H9 (cell line): ENCODE results near the gene ZNF750. TPM values are rescaled to one million over a fixed set of nuclear protein-coding genes. Genes with fewer than 3 reads are reported as not detected.

ENCODE experiments used
- DNase-seq: peaks from one replicate; pipeline ENCODE4 v3.0.0-alpha.2; 2017
- H2AFZ ChIP-seq: one replicate; pipeline ENCODE4 v1.6.1; 2013; ENCODE audit warnings: mild to moderate bottlenecking, low read length, control low read depth, moderate library complexity
- H2AK5ac ChIP-seq: 2 replicates; pipeline ENCODE4 v1.6.1; 2013; ENCODE audit warnings: low read length, control low read depth, mixed read lengths; ENCODE audit not compliant: insufficient read length
- H2BK120ac ChIP-seq: one replicate; pipeline ENCODE4 v1.6.1; 2013; ENCODE audit warnings: low read depth, mild to moderate bottlenecking, low read length, control low read depth, inconsistent platforms; ENCODE audit not compliant: poor library complexity, severe bottlenecking
- H2BK12ac ChIP-seq: 2 replicates; pipeline ENCODE4 v1.6.1; 2013; ENCODE audit warnings: low read length, control low read depth, mixed read lengths, low read depth; ENCODE audit not compliant: insufficient read length
- H2BK15ac ChIP-seq: 2 replicates; pipeline ENCODE4 v1.6.1; 2013; ENCODE audit warnings: low read depth, low read length, control low read depth
- H2BK20ac ChIP-seq: one replicate; pipeline ENCODE4 v1.6.1; 2013; ENCODE audit warnings: low read depth, mild to moderate bottlenecking, low read length, control low read depth, inconsistent platforms; ENCODE audit not compliant: poor library complexity, severe bottlenecking
- H2BK5ac ChIP-seq: 2 replicates; pipeline ENCODE4 v1.6.1; 2013; ENCODE audit warnings: low read length, control low read depth, mixed read lengths; ENCODE audit not compliant: insufficient read length
- H3K14ac ChIP-seq: 2 replicates; pipeline ENCODE4 v1.6.1; 2013; ENCODE audit warnings: low read length, control low read depth; ENCODE audit not compliant: insufficient read depth
- H3K18ac ChIP-seq: 2 replicates; pipeline ENCODE4 v1.6.1; 2013; ENCODE audit warnings: low read depth, mild to moderate bottlenecking, mixed read lengths, low read length, control low read depth; ENCODE audit not compliant: insufficient read length
- H3K23ac ChIP-seq: 2 replicates; pipeline ENCODE4 v1.6.1; 2013; ENCODE audit warnings: low read length, control low read depth, mixed read lengths, low read depth; ENCODE audit not compliant: insufficient read length
- H3K23me2 ChIP-seq: 2 replicates; pipeline ENCODE4 v1.6.1; 2013; ENCODE audit warnings: low read depth, mild to moderate bottlenecking, mixed read lengths, low read length, control low read depth; ENCODE audit not compliant: insufficient read length, poor library complexity, severe bottlenecking
- H3K27ac ChIP-seq: 2 replicates; pipeline ENCODE4 v1.5.1; 2013; ENCODE audit warnings: low read length, control low read depth, mixed read lengths, low read depth; ENCODE audit not compliant: insufficient read length
- H3K27me3 ChIP-seq: 2 replicates; pipeline ENCODE4 v1.6.1; 2013; ENCODE audit warnings: low read length, control low read depth, inconsistent platforms; ENCODE audit not compliant: insufficient read depth
- H3K4ac ChIP-seq: 2 replicates; pipeline ENCODE4 v1.6.1; 2013; ENCODE audit warnings: low read depth, mild to moderate bottlenecking, control low read depth, inconsistent platforms, low read length, moderate library complexity
- H3K4me1 ChIP-seq: 2 replicates; pipeline ENCODE4 v1.6.1; 2013; ENCODE audit warnings: low read length, control low read depth, inconsistent platforms; ENCODE audit not compliant: insufficient read depth
- H3K4me2 ChIP-seq: 2 replicates; pipeline ENCODE4 v1.6.1; 2013; ENCODE audit warnings: low read length, control low read depth, mixed read lengths; ENCODE audit not compliant: insufficient read length, insufficient read depth
- H3K56ac ChIP-seq: 2 replicates; pipeline ENCODE4 v1.6.1; 2013; ENCODE audit warnings: low read depth, mild to moderate bottlenecking, mixed read lengths, low read length, control low read depth; ENCODE audit not compliant: insufficient read length
- H3K79me1 ChIP-seq: 2 replicates; pipeline ENCODE4 v1.6.1; 2013; ENCODE audit warnings: low read depth, mild to moderate bottlenecking, moderate library complexity, low read length, control low read depth, inconsistent platforms; ENCODE audit not compliant: insufficient read depth, poor library complexity, severe bottlenecking
- H3K79me2 ChIP-seq: 2 replicates; pipeline ENCODE4 v1.6.1; 2013; ENCODE audit warnings: low read length, control low read depth, inconsistent platforms; ENCODE audit not compliant: insufficient read depth
- H3K9ac ChIP-seq: 2 replicates; pipeline ENCODE4 v1.6.1; 2013; ENCODE audit warnings: low read length, control low read depth, mixed read lengths; ENCODE audit not compliant: insufficient read length; ENCODE audit errors: extremely low read depth
- H3K9me3 ChIP-seq: one replicate; pipeline ENCODE4 v1.6.1; 2013; ENCODE audit warnings: low read depth, low read length, inconsistent platforms; ENCODE audit not compliant: control insufficient read depth
- H3T11ph ChIP-seq: one replicate; pipeline ENCODE4 v1.6.1; 2013; ENCODE audit warnings: mild to moderate bottlenecking, low read length, control low read depth, inconsistent platforms
- H4K20me1 ChIP-seq: one replicate; pipeline ENCODE4 v1.6.1; 2013; ENCODE audit not compliant: control insufficient read depth, insufficient read length, insufficient read depth
- H4K5ac ChIP-seq: 2 replicates; pipeline ENCODE4 v1.6.1; 2013; ENCODE audit warnings: low read depth, mild to moderate bottlenecking, mixed read lengths, low read length, control low read depth; ENCODE audit not compliant: insufficient read length
- H4K8ac ChIP-seq: replicated peaks from 2 replicates; pipeline ENCODE4 v1.6.1; 2013; ENCODE audit warnings: low read length, control low read depth, mixed read lengths, low read depth; ENCODE audit not compliant: insufficient read length
- H4K91ac ChIP-seq: 2 replicates; pipeline ENCODE4 v1.6.1; 2013; ENCODE audit warnings: low read depth, mild to moderate bottlenecking, moderate library complexity, mixed read lengths, low read length, control low read depth; ENCODE audit not compliant: insufficient read length
- H3K27ac Mint-ChIP-seq, 3 experiments: 2 replicates in 2 of 3; 3 replicates in 1 of 3; pipeline ENCODE4 v1.8.0; 2020 to 2021; ENCODE audit warnings: mixed read lengths in 3 of 3, mild to moderate bottlenecking in 1 of 3, moderate library complexity in 1 of 3
- H3K27me3 Mint-ChIP-seq: 2 replicates; pipeline ENCODE4 v1.8.0; 2021; ENCODE audit warnings: low read depth, mild to moderate bottlenecking, moderate library complexity, mixed read lengths
- H3K36me3 Mint-ChIP-seq, 3 experiments: 2 replicates in 2 of 3; 3 replicates in 1 of 3; pipeline ENCODE4 v1.8.0; 2020 to 2021; ENCODE audit warnings: low read depth in 3 of 3, mixed read lengths in 3 of 3; ENCODE audit not compliant: insufficient read depth in 1 of 3
- H3K4me1 Mint-ChIP-seq, 2 experiments: 2 replicates each; pipeline ENCODE4 v1.8.0; 2020; ENCODE audit warnings: mixed read lengths in 2 of 2
- H3K4me3 Mint-ChIP-seq, 2 experiments: 2 replicates in 1 of 2; 3 replicates in 1 of 2; pipeline ENCODE4 v1.8.0; 2020 to 2021; ENCODE audit warnings: mild to moderate bottlenecking in 2 of 2, mixed read lengths in 2 of 2, moderate library complexity in 1 of 2
- H3K9me3 Mint-ChIP-seq, 2 experiments: 2 replicates in 1 of 2; 3 replicates in 1 of 2; pipeline ENCODE4 v1.8.0; 2020; ENCODE audit warnings: mild to moderate bottlenecking in 2 of 2, mixed read lengths in 2 of 2, moderate library complexity in 1 of 2
- WGBS: extraction: QIAGEN DNeasy Blood & Tissue Kit; methylation state at CpG from one replicate; pipeline ENCODE4 v1.1.7; 2013; ENCODE audit warnings: missing lambda C conversion rate, low lambda C conversion rate, mixed read lengths; ENCODE audit not compliant: insufficient read length; ENCODE audit errors: extremely low coverage; 5-methylcytosine and 5-hydroxymethylcytosine counted together
- total RNA-seq: library from RNA; stranded (reverse); gene quantifications from 2 replicates; pipeline ENCODE4 v1.2.1, GENCODE V29; 2021
- TF ChIP-seq, protein P1 (sequence below): fragments of 200-600 bp; sonication (generic); conservative IDR thresholded peaks from 3 replicates; pipeline ENCODE4 v1.8.0; 2021; ENCODE audit warnings: antibody characterized with exemption, mild to moderate bottlenecking

The ZNF750 gene
- total RNA-seq, 1 experiment from 2014 or later, result not detected

GRCh38 chr17:82871776-82872561 is 32.1 kb upstream of the ZNF750 start:
- H3K36me3 Mint-ChIP-seq, result peaks cover 9 to 29% (median 27%) of the 10 kb centered on the region in 3 experiments; a peak in 6 of 7 replicates
- H3K27me3 ChIP-seq, result no peaks in the 10 kb centered on the region
- H3K23ac ChIP-seq, result no peak overlapping the region
- no peak overlapping the region for H3K14ac ChIP-seq
- H3K4me2 ChIP-seq, result no peak overlapping the region
- H4K91ac ChIP-seq, result no peak overlapping the region
- peaks cover 3% of the 10 kb centered on the region for H3K79me1 ChIP-seq
- TF ChIP-seq, protein P1, sequence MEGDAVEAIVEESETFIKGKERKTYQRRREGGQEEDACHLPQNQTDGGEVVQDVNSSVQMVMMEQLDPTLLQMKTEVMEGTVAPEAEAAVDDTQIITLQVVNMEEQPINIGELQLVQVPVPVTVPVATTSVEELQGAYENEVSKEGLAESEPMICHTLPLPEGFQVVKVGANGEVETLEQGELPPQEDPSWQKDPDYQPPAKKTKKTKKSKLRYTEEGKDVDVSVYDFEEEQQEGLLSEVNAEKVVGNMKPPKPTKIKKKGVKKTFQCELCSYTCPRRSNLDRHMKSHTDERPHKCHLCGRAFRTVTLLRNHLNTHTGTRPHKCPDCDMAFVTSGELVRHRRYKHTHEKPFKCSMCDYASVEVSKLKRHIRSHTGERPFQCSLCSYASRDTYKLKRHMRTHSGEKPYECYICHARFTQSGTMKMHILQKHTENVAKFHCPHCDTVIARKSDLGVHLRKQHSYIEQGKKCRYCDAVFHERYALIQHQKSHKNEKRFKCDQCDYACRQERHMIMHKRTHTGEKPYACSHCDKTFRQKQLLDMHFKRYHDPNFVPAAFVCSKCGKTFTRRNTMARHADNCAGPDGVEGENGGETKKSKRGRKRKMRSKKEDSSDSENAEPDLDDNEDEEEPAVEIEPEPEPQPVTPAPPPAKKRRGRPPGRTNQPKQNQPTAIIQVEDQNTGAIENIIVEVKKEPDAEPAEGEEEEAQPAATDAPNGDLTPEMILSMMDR, result 0 out of 3 replicates have a peak, but pooled peaks have one; percentile 25
- H2BK120ac ChIP-seq, result no peak overlapping the region
- no peak overlapping the region for H3K27ac ChIP-seq
- no peak overlapping the region for H2BK15ac ChIP-seq
- H3K9me3 Mint-ChIP-seq, result no peaks in the 10 kb centered on the region
- H3K56ac ChIP-seq, result no peak overlapping the region
- H4K20me1 ChIP-seq, result no peaks in the 10 kb centered on the region
- no peak overlapping the region for H4K5ac ChIP-seq
- H3K27me3 Mint-ChIP-seq, result no peaks in the 10 kb centered on the region; the same call in 1 of the 2 replicates
- H3K4me1 Mint-ChIP-seq, result peaks cover 20 to 29% of the 10 kb centered on the region in 2 experiments
- no peaks in the 10 kb centered on the region; the same call in 1 of the 2 replicates for H3K79me2 ChIP-seq
- no peak overlapping the region for H3K4me3 Mint-ChIP-seq
- H2BK5ac ChIP-seq, result no peak overlapping the region
- no peak overlapping the region for H2AFZ ChIP-seq
- H3T11ph ChIP-seq, result no peak overlapping the region
- no peak overlapping the region for H3K18ac ChIP-seq
- peak overlapping the region in 2 of 3 experiments; percentile 44 to 67; a peak in 2 of 7 replicates for H3K27ac Mint-ChIP-seq
- no peak overlapping the region for H4K8ac ChIP-seq
- H3K23me2 ChIP-seq, result peaks cover under 1% of the 10 kb centered on the region
- H3K4ac ChIP-seq, result no peak overlapping the region
- H2BK20ac ChIP-seq, result no peak overlapping the region
- no peak overlapping the region for H2AK5ac ChIP-seq
- no peak for DNase-seq
- H3K9me3 ChIP-seq, result no peaks in the 10 kb centered on the region
- H2BK12ac ChIP-seq, result no peak overlapping the region
- no CpG with 5 or more reads among the region's 41 CpGs for WGBS
- no peaks in the 10 kb centered on the region for H3K4me1 ChIP-seq
- no peak overlapping the region for H3K9ac ChIP-seq
